Esophagus squamous epithelium (tissue), 5 donors: ENCODE results near the gene USP46. TPM values are rescaled to one million over a fixed set of nuclear protein-coding genes. Genes with fewer than 3 reads are reported as not detected.

Source experiments
- DNase-seq: peaks from one replicate; lab custom pipeline; 2025; lab: John Stamatoyannopoulos, UW
- H3K27ac ChIP-seq, 4 donors: fragments of 200-600 bp; sonication (generic); one replicate each; pipeline ENCODE4 v1.5.1; 2016 to 2019; ENCODE audit warnings: mild to moderate bottlenecking in 1 of 4
- H3K27me3 ChIP-seq, 4 donors: fragments of 200-600 bp; sonication (generic); 1 replicate in 3 of 4; 2 replicates in 1 of 4; pipeline versions ENCODE4 v1.5.1 to v1.6.0; 2017 to 2021; ENCODE audit warnings: antibody characterized with exemption in 1 of 4
- H3K36me3 ChIP-seq, 3 donors: fragments of 200-600 bp; sonication (generic); one replicate each; pipeline ENCODE4 v1.5.1; 2016 to 2019
- H3K4me1 ChIP-seq, 3 donors: fragments of 200-600 bp; sonication (generic); one replicate each; pipeline ENCODE4 v1.5.1; 2017 to 2019
- H3K4me3 ChIP-seq, 4 donors: fragments of 200-600 bp; sonication (generic); 1 replicate in 3 of 4; 2 replicates in 1 of 4; pipeline ENCODE4 v1.5.1; 2016 to 2019; ENCODE audit warnings: mild to moderate bottlenecking in 2 of 4, moderate library complexity in 1 of 4
- H3K9me3 ChIP-seq, 3 donors: fragments of 200-600 bp; sonication (generic); one replicate each; pipeline ENCODE4 v1.5.1; 2016 to 2019
- POLR2A ChIP-seq, 4 donors: fragments of 450-650 bp; IDR thresholded peaks; one replicate each; pipeline ENCODE4 v1.6.1; 2017; ENCODE audit warnings: antibody characterized with exemption in 4 of 4, mild to moderate bottlenecking in 4 of 4, moderate library complexity in 3 of 4
- WGBS, 2 donors: methylation state at CpG; one replicate each; pipeline ENCODE4 v1.1.5; 2018; 5-methylcytosine and 5-hydroxymethylcytosine counted together
- intact Hi-C: fragments of 100-400 bp; cut with DNase I; formaldehyde crosslinking; loops from one replicate; pipeline ENCODE4 v1.15.0; 2022
- total RNA-seq, 4 donors: library from RNA; depleted of rRNA; stranded (reverse); fragments of >200 nt; gene quantifications; one replicate each; pipeline ENCODE4 v1.1.0, GENCODE V29; 2016
- TF ChIP-seq, protein P1 (sequence below), 6 experiments: fragments of 450-650 bp in 4 of 6; fragments of 200-600 bp in 2 of 6; sonication (generic) in 2 of 6; IDR thresholded peaks; one replicate each; pipeline ENCODE4 v1.5.1; 2016 to 2019; ENCODE audit warnings: antibody characterized with exemption in 6 of 6, mild to moderate bottlenecking in 4 of 6, moderate library complexity in 4 of 6
- donor health status: DM: yes; HTN: yes; CAD: no.

The USP46 gene
- total RNA-seq, 4 donors from 2014 or later = 12.0 to 22.1 (median 12.9) TPM

DNA sequence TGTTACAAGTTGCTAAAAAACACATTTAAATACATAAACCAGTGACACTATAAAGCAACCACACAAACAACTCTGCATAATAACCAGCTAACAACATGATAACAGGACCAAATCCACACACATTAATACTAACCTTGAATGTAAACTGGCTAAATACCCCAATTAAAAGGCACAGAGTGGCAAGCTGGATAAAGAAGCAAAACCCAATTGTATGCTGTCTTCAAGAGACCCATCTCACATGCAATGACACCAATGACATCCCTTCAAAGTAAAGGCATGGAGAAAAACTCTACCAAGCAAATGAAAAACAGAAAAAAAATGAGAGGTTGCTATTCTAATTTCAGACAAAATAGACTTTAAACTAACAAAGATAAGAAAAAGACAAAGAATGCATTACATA, 34.4 kb upstream of the USP46 start:
- intact Hi-C loops = no loop called here

DNA sequence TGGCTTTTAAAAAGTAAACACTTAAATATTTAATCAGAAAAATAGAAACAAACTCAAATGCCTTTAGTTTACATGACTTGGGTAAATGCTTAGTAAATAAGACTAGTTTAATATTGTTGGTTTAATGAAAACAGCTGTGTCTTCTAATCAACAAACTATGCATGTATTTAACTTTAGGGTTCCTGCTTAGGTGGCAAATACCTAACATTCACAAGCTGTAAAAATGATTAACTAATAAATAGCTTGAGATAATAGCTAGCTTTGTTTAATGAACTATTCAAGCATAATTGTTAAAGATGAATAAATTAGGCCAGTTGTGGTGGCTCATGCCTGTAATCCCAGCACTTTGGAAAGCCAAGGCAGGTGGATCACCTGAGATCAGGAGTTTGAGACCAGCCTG, 30.0 kb upstream of the USP46 start:
- Histone ChIP-seq H3K4me3 (no peak overlapping the region), H3K27ac (no peak overlapping the region), H3K27me3 (no peaks in the 10 kb centered on the region), H3K36me3 (no peaks in the 10 kb centered on the region), H3K9me3 (peaks cover 0 to 17% (median 6%) of the 10 kb centered on the region in 3 donors), H3K4me1 (no peaks in the 10 kb centered on the region)
- TF ChIP-seq POLR2A (IDR thresholded peaks at IDR 0.05) = no peak
- TF ChIP-seq, protein P1, sequence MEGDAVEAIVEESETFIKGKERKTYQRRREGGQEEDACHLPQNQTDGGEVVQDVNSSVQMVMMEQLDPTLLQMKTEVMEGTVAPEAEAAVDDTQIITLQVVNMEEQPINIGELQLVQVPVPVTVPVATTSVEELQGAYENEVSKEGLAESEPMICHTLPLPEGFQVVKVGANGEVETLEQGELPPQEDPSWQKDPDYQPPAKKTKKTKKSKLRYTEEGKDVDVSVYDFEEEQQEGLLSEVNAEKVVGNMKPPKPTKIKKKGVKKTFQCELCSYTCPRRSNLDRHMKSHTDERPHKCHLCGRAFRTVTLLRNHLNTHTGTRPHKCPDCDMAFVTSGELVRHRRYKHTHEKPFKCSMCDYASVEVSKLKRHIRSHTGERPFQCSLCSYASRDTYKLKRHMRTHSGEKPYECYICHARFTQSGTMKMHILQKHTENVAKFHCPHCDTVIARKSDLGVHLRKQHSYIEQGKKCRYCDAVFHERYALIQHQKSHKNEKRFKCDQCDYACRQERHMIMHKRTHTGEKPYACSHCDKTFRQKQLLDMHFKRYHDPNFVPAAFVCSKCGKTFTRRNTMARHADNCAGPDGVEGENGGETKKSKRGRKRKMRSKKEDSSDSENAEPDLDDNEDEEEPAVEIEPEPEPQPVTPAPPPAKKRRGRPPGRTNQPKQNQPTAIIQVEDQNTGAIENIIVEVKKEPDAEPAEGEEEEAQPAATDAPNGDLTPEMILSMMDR (IDR thresholded peaks at IDR 0.05) = no peak
- no peak for DNase-seq
- intact Hi-C loops = no loop called here

More for the DNA sequence above, 34.4 kb upstream of the USP46 start:
- Histone ChIP-seq H3K9me3 (peaks cover 0 to 17% (median 6%) of the 10 kb centered on the region in 3 donors), H3K27me3 (no peaks in the 10 kb centered on the region), H3K4me1 (no peaks in the 10 kb centered on the region), H3K4me3 (no peak overlapping the region), H3K36me3 (no peaks in the 10 kb centered on the region), H3K27ac (no peak overlapping the region)
- TF ChIP-seq, protein P1 (IDR thresholded peaks at IDR 0.05) = no peak
- TF ChIP-seq POLR2A (IDR thresholded peaks at IDR 0.05) = no peak
- DNase-seq = no peak

DNA sequence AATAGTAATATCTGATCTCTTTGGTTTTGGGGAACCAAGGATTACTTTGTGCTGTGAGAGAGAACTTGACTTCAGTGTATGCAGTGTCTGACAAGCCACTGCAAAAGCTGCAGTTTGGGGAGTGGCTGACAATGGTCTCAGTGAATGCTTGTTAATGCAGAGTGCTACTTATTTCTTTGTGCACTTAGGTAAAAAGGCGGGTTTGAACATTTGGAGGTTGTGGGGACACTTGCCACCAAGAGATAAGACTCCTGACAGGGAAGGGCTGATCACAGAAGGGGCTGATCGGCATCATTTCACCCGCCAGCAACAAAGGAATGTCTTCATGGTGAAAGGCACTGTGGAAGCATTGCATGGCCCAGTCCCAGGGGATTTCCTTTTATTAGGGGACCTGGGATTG, 28.6 kb upstream of the USP46 start:
- H3K27ac ChIP-seq = no peak overlapping the region
- H3K36me3 ChIP-seq = no peaks in the 10 kb centered on the region
- H3K4me1 ChIP-seq = no peaks in the 10 kb centered on the region
- WGBS, 2 donors = 78 to 91% methylated on average over 3 of the region's 3 CpGs
- TF ChIP-seq POLR2A (IDR thresholded peaks at IDR 0.05) = no peak
- TF ChIP-seq, protein P1 (IDR thresholded peaks at IDR 0.05) = no peak
- H3K9me3 ChIP-seq = peaks cover 0 to 6% (median 0%) of the 10 kb centered on the region in 3 donors
- no peak overlapping the region for H3K4me3 ChIP-seq
- DNase-seq = no peak
- intact Hi-C loops = no loop called here
- no peaks in the 10 kb centered on the region for H3K27me3 ChIP-seq

DNA sequence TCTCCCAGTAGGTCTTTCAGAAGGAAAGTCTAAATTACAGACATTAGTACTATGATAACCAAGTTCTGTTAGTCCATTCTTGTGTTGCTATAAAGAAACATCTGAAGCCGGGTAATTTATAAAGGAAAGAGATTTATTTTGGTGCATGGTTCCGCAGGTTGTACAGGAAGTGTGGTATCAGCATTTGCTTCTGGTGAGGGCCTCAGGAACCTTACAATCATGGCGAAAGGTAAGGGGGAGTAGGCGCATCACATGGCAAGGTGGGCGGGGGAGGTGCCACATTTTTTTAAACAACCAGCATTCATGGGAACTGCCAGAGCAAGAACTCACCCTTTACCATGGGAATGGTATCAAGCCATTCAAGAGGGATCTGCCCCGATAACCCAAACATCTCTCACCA, 26.2 kb upstream of the USP46 start:
- WGBS, 2 donors = 90 to 93% methylated on average over 6 of the region's 6 CpGs
- Histone ChIP-seq H3K27ac (no peak overlapping the region), H3K4me3 (no peak overlapping the region), H3K9me3 (no peaks in the 10 kb centered on the region), H3K27me3 (no peaks in the 10 kb centered on the region), H3K36me3 (no peaks in the 10 kb centered on the region), H3K4me1 (no peaks in the 10 kb centered on the region)
- TF ChIP-seq POLR2A (IDR thresholded peaks at IDR 0.05) = no peak
- TF ChIP-seq, protein P1 (IDR thresholded peaks at IDR 0.05) = no peak
- intact Hi-C loops = no loop called here
- DNase-seq = no peak

DNA sequence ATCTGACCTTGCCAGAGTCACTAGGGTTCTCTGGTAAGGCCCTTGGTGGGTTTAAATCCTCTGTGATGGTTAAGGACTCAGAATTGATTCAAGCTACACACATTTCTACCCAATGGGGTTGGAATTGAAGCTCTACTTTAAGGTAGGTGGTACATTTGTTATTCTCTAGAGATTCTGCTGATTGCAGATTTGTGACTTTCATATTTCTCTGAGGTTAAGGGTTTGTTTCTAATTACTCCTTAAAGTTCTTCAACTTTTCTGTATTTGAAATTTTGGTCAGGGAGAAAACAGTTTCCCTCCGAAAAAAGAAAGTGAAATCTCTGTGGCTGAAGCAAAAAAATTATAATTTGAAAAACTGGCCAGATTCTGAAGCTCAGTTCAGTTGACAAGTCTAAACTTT, 25.8 kb upstream of the USP46 start:
- DNase-seq = no peak
- no peaks in the 10 kb centered on the region for H3K36me3 ChIP-seq
- TF ChIP-seq POLR2A (IDR thresholded peaks at IDR 0.05) = no peak
- TF ChIP-seq, protein P1 (IDR thresholded peaks at IDR 0.05) = no peak
- H3K4me1 ChIP-seq = no peaks in the 10 kb centered on the region
- WGBS, 2 donors = 31 to 81% methylated on average over 1 of the region's 1 CpG
- intact Hi-C loops = no loop called here
- no peak overlapping the region for H3K27ac ChIP-seq
- H3K9me3 ChIP-seq = no peaks in the 10 kb centered on the region
- no peaks in the 10 kb centered on the region for H3K27me3 ChIP-seq
- no peak overlapping the region for H3K4me3 ChIP-seq
